Limb (tissue), 2 donors: ENCODE measurements around the gene EPB41L2.
"Not testable (repeated sequence)": the region's sequence is repeated elsewhere in the genome, so short reads cannot be mapped to it uniquely, and the experiment has no call there.

Experiments
- DNase-seq, 2 donors: peaks; one replicate each; pipeline ENCODE4 v3.0.0-alpha.2; 2016; ENCODE audit errors: extremely low spot score in 2 of 2

EPB41L2 gene

DNA sequence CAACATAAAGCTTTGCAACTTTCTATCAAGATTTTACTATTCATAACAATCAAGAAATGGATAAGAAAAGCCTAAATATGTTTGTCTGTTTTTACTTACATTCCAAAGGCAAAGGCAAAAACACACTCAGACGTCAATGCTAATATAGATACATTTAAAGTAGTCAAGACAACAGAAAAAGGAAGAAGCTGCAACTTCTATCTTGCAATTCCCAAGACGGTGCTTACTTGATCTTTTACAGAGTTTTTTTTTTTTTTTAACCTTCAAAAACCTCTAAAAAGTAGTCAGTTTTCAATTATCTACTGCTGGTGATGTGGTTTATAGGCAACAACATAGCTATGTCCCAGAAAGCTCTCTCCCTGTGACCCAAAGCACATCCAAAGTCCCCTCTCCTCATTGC lies 58.1 kb downstream of the EPB41L2 start:
- no peak for DNase-seq

DNA sequence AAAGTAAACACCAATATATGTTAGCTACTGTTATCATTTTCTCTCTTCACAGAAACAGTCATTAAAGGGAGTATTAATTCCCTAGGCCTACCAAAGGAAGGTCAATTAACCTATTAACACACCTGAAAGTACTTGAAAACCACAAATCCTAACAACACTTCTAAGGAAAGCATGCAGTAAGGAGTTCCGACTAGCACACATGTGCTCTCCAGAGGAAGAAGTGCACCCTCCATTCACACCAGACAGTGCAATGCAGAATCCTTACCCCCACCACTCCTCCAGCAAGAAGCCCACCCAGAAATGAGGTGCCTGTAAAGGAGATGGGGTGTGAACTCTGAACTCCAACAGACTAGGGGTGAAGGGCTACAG lies 58.7 kb downstream of the EPB41L2 start:
- DNase-seq, result no peak

DNA sequence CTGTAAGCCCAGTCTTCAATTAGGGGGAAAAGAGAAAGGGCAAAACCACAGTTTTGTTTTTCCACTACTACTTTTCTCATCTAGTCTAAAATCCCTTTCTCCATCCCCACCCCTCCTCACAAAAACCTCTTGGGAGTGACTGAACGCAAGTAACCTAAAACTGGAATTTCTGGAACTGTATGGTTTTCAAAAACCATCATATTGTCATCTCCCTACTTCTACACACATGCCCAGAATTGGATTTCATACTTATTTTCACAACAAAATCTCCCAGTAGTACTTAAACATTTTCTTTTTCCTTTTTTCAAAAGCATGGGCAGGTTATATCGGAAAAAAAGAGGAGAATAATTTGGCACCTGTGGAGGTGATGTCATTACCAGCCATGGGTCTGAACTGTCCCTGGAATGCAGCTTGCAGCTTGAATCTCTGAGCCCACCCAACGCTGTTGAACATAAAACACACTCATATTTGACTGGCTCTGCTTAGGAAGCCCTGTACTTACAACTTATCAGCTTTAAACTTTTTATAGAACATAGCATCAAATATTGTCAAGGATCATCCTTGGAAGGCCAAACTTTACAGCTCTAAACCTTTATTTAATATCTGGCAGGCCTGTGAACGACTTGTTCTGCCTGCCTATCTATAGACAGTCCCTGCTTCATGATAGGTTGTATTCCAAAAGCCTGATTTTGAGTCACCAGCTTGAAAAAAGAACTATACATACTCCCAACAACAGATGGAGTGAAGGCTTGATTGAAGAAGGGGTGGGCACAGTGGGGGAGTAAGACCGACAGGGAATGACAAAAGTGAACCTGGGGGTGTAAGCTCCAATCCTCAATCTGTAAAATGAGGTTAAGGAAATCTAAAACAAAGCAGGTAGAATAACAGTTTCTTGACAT lies 59.3 kb downstream of the EPB41L2 start:
- peak in 1 of 2 donors; percentile 70 for DNase-seq

DNA sequence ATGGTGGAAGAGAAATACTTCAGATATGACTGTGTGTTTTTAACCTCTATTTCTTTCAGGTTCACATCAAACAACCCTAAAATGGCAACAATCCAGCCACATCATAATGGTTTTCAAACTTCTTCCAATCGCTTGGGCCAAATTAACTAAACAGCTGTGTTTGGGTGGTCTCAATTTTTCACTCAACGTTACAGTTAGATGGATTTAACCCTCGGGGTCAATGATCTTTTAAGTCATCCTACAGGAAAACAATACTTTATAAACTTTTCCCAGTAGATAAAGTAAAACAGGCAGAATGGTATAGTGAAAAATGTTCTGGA lies 60.4 kb downstream of the EPB41L2 start:
- DNase-seq, result no peak

DNA sequence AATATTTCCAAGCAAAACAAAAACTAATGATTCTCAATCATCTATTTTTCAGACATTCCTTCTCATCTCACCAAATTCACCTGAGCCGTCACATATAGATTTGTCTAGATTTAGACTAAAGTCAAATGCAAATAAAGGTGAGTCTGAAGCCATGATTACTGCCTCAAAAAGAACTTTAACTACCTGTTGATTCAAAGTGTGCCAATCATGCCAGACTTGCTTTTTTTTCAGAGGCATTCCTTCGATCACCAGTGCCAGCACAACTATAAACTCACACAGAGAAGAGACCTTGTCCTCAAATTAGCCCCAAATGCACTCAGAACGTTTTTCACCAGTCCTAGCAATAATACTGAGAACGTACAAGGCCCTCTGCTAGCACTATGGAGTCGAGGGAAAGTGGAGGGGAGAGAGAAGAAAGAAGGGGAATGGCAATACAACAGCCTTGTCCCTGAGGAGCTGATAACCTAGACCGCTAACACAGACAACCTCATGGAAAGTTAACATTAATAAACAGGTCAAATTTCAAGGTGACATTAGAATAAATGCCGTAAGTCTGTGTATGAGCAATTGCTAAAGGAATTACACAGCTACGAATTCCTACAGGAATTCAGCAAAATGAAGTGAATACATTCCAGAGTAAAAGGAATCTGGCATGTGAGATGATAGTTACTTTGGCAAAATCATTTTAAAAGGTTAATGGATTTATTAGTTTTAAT lies 60.9 kb downstream of the EPB41L2 start:
- DNase-seq, result no peak

DNA sequence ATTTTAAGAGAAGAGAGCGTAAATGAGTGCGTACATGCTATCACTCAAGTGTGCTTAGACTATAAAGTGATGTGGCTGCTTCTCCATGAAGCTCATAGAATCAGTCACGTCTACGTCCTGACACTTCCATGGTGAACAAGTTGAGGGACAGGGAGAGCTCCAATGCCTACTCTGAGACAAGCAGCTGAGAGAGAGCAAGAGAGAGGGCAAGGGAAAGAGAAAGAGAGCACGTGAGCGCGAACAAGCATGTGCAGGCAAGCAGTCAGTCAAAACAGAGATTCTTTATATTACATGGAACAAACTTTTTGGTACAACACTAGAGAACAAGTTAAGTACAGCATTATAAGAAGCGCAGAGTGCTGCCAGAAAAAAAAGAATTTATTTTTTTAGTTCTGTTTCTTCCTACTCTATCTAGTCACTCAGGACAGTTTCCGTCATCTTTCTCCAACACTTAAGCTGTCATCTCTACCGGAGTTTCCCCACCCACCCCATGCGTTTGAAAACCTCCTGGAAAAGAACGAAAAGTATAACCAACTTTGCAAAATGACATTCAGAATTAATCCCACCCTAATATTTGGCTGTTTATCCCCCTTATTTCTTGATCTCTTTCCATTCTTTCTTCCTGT lies 61.8 kb downstream of the EPB41L2 start:
- DNase-seq, result no peak

DNA sequence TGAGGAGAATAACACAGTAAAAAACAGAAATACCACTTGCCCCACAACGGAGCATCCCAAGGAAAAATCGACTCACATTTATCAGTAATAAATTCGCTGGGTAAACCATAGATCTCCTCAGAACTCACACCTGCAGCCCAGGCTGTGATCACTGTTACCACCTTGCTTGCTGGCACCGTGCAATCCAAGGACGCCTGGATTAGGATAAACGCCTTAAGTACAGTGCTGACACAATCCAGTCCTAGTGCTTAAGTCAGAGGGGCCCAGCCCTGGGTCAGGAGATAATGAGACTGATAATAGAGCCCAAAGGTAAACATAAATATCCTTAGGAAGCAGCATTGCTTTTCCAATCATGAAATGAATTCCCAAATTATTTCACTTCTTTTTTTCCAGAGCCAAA lies 62.5 kb downstream of the EPB41L2 start:
- no peak for DNase-seq

DNA sequence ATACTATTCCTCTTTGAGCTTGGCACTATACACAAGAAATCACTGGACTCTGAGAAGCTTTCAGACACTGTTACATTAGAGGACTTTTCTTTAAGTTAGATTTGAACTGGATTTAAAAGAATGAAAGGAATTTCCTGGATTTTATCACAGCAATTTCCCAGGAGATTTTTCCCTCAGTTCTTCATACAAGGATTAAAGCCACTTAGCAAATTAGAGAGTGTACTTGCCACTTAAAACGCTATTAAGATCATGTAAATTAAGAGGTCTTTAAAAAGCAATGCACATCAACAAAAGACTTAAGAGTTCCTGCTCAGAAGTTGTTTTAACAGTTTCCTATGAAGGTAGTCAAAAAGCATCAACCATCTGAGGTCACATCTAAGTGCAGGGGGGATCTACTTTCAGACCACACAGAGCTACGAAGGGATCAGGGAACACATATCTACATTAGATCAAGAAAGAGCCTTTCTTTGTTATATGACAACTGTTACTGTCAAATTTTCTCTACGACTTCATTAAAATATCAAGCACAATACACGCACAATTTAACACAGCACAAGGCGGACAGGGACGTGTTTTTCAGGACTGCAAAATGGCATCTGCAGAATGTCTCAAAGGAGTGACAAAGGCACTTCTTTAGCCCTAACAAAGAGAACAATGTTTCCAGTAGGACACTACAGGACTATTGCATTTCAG lies 65.8 kb downstream of the EPB41L2 start:
- DNase-seq, result no peak

DNA sequence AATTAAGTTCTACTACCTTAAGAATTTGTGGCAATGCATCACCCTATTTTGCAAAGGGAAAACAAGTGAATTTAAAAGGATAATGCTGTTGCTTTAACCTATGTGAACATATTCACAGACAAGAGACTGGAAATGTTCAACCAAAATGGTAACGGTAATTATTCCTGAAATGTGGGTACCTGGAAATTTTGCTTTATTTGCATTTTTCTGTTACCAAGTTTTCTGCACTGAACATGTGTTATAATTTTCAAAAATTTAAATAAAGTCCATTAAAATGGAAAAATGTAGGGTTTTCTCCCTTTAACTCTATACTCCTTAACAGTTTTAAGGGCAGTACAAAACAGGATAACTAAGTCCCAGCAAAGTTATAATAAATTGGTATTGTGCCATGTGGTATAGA lies 66.4 kb downstream of the EPB41L2 start:
- DNase-seq, result no peak

DNA sequence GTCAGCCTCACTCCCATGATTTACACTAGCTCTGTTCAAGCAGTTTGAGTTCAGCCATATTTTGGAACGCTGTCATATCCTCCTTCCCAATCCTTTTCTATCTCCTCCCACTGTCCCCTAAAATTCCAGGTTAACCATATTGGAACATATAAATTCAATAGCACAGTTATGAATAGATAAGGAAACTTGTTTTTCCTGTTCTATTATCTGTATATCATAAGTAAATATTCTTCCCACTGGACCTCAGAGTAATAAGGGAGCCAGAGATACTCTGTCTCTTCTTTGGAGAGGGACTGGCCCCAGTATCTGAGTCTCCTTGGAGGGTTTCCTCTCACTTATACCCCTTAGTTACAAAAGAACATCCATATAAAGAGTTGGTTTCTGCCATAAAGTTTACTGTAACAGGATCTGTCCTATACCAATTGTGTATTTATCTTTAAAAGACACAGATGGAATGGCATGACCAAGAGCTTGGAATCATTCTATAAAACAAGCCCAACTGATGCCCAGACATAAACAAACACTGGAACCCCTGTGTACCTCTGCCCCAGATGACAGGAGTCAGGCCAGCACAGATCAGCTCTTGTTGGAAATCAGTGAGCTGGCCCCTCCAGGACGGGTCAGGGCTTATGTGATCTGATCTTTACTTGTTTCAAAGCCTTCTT lies 67.1 kb downstream of the EPB41L2 start:
- no peak for DNase-seq

DNA sequence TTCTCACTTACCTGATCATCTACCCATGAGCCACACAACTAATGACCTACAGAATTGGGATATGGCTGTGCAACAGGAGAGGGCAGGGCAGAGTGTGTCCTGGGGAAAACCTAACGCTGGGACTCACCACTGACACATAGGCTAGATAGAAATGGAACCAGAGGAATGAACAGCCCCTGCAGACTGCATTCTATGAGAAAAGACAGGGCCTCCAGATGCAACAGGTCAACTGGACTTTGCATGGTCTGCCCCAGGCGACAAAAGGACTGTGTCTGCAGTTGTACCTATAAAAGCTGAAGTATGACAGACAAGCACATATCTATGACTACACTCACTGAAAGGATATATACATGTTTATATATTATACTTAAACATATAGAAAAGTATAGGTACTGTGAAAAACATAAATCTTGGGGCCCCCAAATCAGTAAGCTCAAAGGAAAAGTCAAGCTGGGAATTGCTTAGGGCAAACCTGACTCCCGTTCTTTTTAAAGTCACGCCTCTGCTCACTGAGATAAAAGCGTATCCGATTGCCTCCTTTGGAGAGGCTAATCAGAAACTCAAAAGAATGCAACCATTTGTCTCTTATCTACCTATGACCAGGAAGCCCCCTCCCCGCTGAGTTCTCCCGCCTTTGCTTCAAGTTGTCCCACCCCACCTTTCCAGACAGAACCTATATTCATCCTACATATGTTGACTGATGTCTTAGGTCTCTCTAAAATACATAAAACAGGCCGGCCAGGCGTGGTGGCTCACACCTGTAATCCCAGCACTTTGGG lies 68.5 kb downstream of the EPB41L2 start:
- no peak for DNase-seq

DNA sequence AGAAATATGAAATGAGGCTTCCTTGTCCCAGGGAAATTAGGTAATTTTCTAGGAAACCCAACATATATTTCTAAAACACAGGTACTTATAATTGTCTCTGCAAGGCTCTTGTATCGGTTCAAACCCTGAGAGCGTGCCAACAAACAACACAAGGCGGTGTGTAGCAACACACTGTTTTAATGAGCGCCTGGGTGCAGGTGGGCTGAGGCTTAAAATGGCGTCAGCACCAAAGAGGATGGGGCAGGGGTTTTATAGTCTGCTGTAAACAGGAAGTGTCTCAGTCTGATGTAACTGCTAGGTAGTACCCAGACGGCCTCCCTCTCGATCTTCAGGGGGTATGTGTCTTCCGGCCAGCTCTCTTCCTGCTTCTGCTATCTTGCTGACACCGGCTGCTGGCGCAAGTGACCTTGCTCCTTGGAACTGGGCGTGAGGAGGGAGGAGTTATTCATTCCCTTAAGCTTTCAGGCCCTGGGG lies 69.7 kb downstream of the EPB41L2 start:
- no peak for DNase-seq

DNA sequence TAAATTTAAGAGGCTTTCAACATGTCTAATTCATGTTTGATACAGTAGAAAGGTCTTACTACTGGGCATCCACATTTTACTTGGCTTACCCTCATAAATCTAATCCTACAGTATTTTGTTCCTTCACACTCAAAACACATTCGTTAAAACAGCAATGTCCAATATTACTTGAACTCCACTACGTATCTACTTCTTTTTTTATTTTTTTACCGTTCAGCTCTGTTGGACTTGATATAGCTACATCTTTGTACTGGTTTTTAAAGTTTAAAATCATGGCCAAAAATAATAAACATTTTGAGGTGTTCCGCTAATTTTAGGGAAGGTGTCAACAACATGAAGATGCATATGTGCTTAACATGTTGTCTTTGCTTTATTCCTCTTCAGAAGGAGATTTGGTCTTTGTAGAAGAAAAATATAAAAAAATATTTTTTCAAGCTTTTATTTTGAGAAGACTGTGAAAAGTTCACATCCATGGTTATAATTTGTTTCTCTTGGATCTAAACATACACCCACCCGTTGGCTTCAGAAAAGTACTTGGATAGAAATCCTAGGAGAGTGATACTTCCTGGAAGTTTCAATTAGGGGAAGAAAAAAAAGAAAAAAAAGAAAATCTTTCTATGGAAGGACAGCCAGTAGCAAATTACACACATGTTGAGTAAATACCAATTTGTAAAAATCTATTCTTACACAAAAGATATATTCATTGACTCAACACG lies 71.5 kb downstream of the EPB41L2 start:
- DNase-seq, result no peak

DNA sequence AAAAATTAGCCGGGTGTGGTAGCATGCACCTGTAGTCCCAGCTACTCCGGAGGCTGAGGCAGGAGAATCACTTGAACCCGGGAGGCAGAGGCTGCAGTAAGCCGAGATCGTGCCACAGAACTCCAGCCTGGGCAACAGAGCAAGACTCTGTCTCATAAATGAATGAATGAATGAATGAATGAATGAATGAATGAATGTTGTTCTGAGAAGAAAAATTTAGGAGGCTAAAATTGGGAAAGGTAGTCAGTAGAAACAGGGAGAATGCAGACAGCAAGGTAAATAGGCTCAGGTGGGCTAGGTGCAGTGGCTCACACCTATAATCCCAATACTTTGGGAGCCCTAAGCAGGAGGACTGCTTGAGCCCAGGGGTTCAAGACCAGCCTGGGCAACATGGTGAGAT lies 75.5 kb downstream of the EPB41L2 start:
- DNase-seq, result not testable (repeated sequence)

DNA sequence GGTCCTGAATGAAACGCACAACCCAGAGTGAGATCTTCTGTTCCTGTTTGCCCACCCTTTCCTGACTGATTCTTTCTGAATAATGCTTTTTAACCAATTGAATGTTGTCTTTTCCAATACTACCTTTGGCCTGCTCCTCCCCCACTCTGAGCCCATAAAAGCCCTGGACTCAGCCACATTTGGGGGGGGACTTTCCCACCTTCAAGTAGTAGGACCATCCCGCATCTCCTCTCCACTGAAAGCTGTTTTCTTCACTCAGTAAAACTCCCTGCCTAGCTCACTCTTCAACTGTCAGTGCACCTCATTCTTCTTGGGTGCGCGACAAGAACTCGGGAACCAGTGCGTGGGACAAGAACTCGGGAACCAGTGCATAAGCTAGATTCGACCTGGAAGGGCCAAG lies 77.9 kb downstream of the EPB41L2 start:
- no peak for DNase-seq

DNA sequence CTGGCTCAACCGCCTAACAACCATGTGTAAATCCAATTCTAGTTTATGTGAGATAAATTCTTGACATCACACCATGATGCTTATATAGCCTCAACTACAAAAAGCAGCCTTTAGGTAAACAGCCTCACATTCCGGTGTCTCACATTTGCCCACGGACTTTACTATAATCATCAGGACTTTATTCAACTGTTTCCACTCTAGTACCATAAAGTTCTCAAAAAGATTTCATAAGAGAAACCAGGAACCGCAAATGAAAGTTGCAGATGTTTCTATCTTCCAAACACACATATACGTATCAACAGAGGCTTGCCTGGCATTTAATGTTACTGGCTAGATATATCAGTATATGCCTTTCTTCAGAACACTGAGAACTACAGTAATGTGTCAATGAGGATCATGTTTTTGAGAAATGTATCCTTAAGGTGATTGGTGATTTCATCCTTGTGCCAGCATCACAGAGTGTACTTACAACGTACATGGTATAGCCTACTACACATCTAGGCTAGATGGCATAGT lies 80.0 kb downstream of the EPB41L2 start:
- DNase-seq, result no peak

DNA sequence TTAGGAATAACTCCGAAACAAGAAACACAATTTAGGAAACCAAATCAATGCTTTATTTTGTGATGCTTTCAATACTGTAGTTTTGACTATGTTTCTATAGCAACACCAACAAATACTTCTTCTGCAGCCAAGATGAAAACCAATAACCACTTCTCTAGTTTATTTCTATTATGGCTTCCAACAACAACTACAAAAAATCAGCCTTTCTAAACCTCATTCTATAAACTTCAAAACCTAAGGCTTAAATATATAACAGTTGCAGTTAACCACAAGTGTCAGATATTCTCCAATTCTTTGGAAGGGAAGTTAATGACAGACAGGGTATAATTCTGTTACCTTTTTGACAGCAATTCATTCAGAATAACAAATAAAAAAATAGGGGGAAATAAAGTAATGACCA lies 80.9 kb downstream of the EPB41L2 start:
- DNase-seq, result peak in 1 of 2 donors; percentile 65

DNA sequence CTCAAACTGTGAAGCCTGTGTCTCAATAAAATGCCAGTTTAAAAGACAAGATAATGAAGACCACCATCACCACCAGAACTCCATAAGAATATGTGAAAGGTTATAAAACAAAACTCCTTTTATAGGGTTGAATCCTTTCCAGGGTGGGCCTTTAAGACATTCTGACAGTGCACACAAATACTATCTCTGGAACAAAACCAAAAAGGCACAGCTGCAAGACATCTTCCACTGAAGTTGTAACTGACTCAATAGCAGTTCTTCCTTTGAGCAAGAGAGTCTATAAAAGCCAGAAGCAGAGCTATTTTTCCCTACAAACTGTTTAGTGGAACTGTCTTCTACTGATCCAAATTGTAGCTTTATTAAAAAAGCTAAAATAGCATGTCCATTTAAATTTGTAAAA lies 81.6 kb downstream of the EPB41L2 start:
- peak in 1 of 2 donors; percentile 87 for DNase-seq

DNA sequence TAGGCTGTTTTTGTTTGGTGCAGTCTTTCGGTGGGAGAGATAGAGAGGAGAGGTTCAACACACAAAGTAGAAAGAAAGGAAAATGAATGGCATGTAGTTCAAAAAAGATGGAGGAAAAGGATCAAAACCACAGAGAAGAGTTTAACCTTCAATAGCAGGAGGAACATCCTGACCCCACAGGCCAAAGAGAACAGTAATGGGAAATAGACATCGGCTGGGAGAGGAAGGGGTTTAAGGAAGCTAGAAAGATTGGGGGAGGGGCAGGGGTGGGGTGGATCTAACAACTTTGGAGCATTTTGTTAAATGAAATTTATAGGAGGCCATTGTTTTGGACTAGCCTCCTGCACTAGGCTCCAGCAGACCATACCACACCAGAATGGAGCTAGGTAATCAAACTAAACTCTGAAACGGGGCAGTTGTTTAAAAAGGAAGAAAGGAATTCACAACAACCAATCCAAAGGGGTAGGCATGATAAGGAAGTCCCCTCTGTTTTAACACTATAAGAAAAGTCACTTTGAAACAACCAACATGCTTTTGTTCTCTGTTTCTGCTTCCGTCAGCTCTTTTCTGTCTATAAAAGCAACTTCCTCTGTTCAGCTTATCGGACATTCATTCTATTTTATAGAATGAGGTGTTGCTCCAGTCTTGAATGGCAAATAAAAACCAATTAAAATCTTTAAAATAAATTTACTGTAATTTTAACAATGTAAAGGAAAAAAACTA lies 82.6 kb downstream of the EPB41L2 start:
- no peak for DNase-seq
